Vagina (tissue), 2 donors: ENCODE measurements around the gene TOMM7. TPM values are rescaled to one million over a fixed set of nuclear protein-coding genes. Genes with fewer than 3 reads are reported as not detected.
A peak's percentile ranks its signal among the peaks of the same experiment; 100 is the strongest.

Experiments
- DNase-seq, 2 donors: peaks; one replicate each; pipeline ENCODE4 v3.0.0-alpha.2; 2017; ENCODE audit errors: extremely low spot score in 2 of 2
- H3K27ac ChIP-seq: fragments of 200-600 bp; sonication (generic); one replicate; pipeline ENCODE4 v1.5.1; 2019
- H3K27me3 ChIP-seq: fragments of 200-600 bp; sonication (generic); one replicate; pipeline ENCODE4 v1.5.1; 2019
- H3K36me3 ChIP-seq, 2 donors: fragments of 200-600 bp; sonication (generic); one replicate each; pipeline ENCODE4 v1.5.1; 2017 to 2019
- H3K4me1 ChIP-seq: fragments of 200-600 bp; sonication (generic); one replicate; pipeline ENCODE4 v1.5.1; 2019
- H3K4me3 ChIP-seq, 2 donors: fragments of 200-600 bp; sonication (generic); 1 replicate in 1 of 2; 2 replicates in 1 of 2; pipeline ENCODE4 v1.5.1; 2016 to 2019
- H3K9me3 ChIP-seq: fragments of 200-600 bp; sonication (generic); one replicate; pipeline ENCODE4 v1.5.1; 2019
- CTCF ChIP-seq, 3 experiments: fragments of 450-650 bp in 2 of 3; fragments of 200-600 bp in 1 of 3; sonication (generic) in 1 of 3; IDR thresholded peaks; one replicate each; pipeline ENCODE4 v1.5.1; 2017 to 2019; ENCODE audit warnings: antibody characterized with exemption in 3 of 3, mild to moderate bottlenecking in 2 of 3, moderate library complexity in 2 of 3
- POLR2A ChIP-seq, 2 donors: fragments of 450-650 bp; IDR thresholded peaks; one replicate each; pipeline ENCODE4 v1.6.1; 2017; ENCODE audit warnings: antibody characterized with exemption in 2 of 2, mild to moderate bottlenecking in 2 of 2, moderate library complexity in 2 of 2
- POLR2AphosphoS5 ChIP-seq, 2 donors: sonication (generic); formaldehyde crosslinking; IDR thresholded peaks; one replicate each; pipeline ENCODE4 v1.9.0; 2017; ENCODE audit warnings: antibody characterized with exemption in 2 of 2, mild to moderate bottlenecking in 2 of 2, low read depth in 1 of 2; ENCODE audit not compliant: insufficient read depth in 1 of 2
- intact Hi-C: fragments of 100-400 bp; cut with DNase I; formaldehyde crosslinking; loops from one replicate; pipeline ENCODE4 v1.15.1; 2023
- total RNA-seq: library from RNA; depleted of rRNA; stranded (reverse); fragments of >200 nt; gene quantifications from one replicate; pipeline ENCODE4 v1.2.3, GENCODE V29; 2016

TOMM7 gene
- total RNA-seq, 1 donor from 2014 or later = 167 TPM

DNA sequence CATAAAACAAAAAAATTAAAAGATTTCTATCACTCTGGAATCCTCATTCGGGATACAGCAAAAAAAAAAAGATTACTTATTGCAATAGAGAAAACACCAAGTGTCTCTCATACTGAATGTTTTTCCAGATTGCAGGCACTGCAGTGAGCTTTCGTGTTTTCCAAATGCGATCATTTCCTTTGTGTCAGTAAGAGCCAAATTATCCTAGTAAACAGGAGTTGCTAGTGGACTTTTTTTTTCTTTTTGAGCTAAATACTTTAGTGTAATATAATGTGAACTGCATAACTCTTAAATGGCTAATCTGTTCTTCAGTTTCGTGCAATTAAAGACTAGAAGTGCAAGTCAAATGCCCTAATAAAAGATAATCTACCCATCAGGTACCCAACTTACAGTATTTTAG is 44.4 kb upstream of the TOMM7 start:
- no peak for DNase-seq
- Histone ChIP-seq H3K9me3 (no peaks in the 10 kb centered on the region), H3K36me3 (no peaks in the 10 kb centered on the region), H3K27ac (peak overlapping the region; percentile 75), H3K4me1 (peaks cover 28% of the 10 kb centered on the region), H3K4me3 (no peak overlapping the region), H3K27me3 (no peaks in the 10 kb centered on the region)
- intact Hi-C loops = no loop called here
- TF ChIP-seq CTCF (IDR thresholded peaks at IDR 0.05) = no peak
- no peak for TF ChIP-seq POLR2A (IDR thresholded peaks at IDR 0.05)
- TF ChIP-seq POLR2AphosphoS5 (IDR thresholded peaks at IDR 0.05; ENCODE audit: insufficient read depth in 1 of 2, low read depth in 1 of 2) = peak in 1 of 2 donors; percentile 23

- intact Hi-C loops = no loop called here
- no peak for TF ChIP-seq CTCF (IDR thresholded peaks at IDR 0.05)
- TF ChIP-seq POLR2A (IDR thresholded peaks at IDR 0.05) = no peak
- no peak for TF ChIP-seq POLR2AphosphoS5 (IDR thresholded peaks at IDR 0.05; ENCODE audit: insufficient read depth in 1 of 2, low read depth in 1 of 2)
- Histone ChIP-seq H3K36me3 (no peaks in the 10 kb centered on the region), H3K27ac (peak overlapping the region; percentile 75), H3K4me3 (no peak overlapping the region), H3K9me3 (no peaks in the 10 kb centered on the region), H3K4me1 (peaks cover 29% of the 10 kb centered on the region), H3K27me3 (no peaks in the 10 kb centered on the region)
- DNase-seq = no peak
These were observed 42.9 kb upstream of the TOMM7 start for GRCh38 chr7:22865602-22865960.

DNA sequence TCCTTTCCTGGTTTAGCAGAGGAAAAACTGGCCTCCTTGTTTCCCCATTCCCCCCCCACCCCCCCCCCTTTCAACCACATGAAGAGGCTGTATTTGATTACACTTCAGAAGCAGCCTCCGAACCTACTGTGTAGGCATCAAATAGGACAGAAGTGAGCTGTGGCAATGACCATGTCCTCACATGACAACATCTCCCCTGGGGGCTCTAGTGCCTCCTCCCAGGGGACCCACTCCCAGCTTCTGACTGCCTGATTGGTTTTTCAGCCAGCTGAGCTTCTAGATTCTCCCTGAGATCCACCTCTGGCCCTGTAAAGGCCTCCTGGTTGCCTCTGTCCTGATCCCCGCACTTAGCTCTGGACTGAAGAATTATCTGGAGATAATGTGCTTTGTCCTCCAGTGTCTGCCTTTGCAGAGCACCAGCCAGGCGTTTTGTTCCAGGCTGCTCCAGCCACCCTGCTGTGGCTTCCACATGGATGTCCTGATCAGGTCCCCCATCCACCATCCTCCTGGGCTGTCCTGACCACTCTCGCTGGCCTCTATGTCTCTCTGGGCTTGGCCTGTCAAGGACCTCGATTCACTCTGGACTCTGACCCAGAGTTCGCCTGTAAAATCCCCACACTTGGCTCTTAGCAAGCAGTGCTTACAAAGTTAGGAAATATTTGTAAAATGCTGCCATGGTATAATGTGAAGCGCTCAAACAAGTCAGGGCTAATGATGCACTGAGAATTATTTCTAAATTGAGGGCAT is 42.4 kb upstream of the TOMM7 start:
- H3K4me1 ChIP-seq = peaks cover 34% of the 10 kb centered on the region
- no peaks in the 10 kb centered on the region for H3K9me3 ChIP-seq
- H3K27ac ChIP-seq = peak overlapping the region; percentile 75
- H3K4me3 ChIP-seq = no peak overlapping the region
- TF ChIP-seq POLR2A (IDR thresholded peaks at IDR 0.05) = no peak
- TF ChIP-seq CTCF (IDR thresholded peaks at IDR 0.05) = no peak
- no peak for TF ChIP-seq POLR2AphosphoS5 (IDR thresholded peaks at IDR 0.05; ENCODE audit: insufficient read depth in 1 of 2, low read depth in 1 of 2)
- intact Hi-C loops = no loop called here
- no peaks in the 10 kb centered on the region for H3K27me3 ChIP-seq
- DNase-seq = no peak
- H3K36me3 ChIP-seq = no peaks in the 10 kb centered on the region

- no peaks in the 10 kb centered on the region for H3K27me3 ChIP-seq
- no peaks in the 10 kb centered on the region for H3K9me3 ChIP-seq
- no peak overlapping the region for H3K27ac ChIP-seq
- H3K4me1 ChIP-seq = peaks cover 40% of the 10 kb centered on the region
- intact Hi-C loops = no loop called here
- H3K4me3 ChIP-seq = no peak overlapping the region
- no peaks in the 10 kb centered on the region for H3K36me3 ChIP-seq
- no peak for DNase-seq
- TF ChIP-seq POLR2AphosphoS5 (IDR thresholded peaks at IDR 0.05; ENCODE audit: insufficient read depth in 1 of 2, low read depth in 1 of 2) = no peak
- no peak for TF ChIP-seq CTCF (IDR thresholded peaks at IDR 0.05)
- TF ChIP-seq POLR2A (IDR thresholded peaks at IDR 0.05) = no peak
These were observed 41.7 kb upstream of the TOMM7 start for GRCh38 chr7:22864301-22864700.

DNA sequence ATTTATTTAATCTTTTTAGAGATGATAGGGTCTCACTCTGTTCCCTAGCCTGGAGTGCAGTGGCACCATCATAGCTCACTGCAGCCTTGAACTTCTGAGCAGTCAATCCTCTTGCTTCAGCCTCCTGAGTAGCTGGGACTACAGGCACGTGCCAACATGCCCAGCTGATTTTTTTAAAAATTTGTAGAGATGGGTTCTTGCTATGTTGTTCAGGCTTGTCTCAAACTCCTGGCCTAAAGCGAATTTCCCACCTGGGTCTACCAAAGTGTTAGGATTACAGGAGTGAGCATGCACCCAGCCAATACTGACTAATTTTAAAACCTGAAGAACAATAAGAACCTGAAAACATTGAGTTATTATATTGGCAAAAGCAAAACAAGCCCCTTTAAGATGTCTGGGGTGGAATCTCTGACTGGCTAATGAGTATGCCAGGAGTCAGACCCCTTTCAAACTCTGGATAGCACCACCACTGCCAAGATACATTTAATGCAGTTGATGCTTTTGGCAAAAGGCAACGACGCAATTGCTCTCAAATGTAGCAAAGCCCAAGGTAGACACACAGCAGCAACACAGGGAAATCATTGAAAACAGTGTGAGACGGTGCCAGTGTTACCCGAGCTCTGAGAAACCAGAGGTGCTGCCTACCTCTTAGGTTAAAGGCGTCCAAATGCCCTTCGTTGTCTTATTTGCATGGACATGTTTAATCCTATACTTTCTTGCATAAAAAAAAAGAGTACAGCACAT is 40.7 kb upstream of the TOMM7 start:
- Histone ChIP-seq H3K9me3 (no peaks in the 10 kb centered on the region), H3K4me1 (peaks cover 50% of the 10 kb centered on the region), H3K36me3 (no peaks in the 10 kb centered on the region), H3K27me3 (no peaks in the 10 kb centered on the region), H3K27ac (no peak overlapping the region), H3K4me3 (no peak overlapping the region)
- no peak for TF ChIP-seq POLR2A (IDR thresholded peaks at IDR 0.05)
- TF ChIP-seq POLR2AphosphoS5 (IDR thresholded peaks at IDR 0.05; ENCODE audit: insufficient read depth in 1 of 2, low read depth in 1 of 2) = no peak
- no peak for TF ChIP-seq CTCF (IDR thresholded peaks at IDR 0.05)
- no peak for DNase-seq
- intact Hi-C loops = no loop called here
